ENCODE results near the gene TSPAN7.

The TSPAN7 gene

DNA sequence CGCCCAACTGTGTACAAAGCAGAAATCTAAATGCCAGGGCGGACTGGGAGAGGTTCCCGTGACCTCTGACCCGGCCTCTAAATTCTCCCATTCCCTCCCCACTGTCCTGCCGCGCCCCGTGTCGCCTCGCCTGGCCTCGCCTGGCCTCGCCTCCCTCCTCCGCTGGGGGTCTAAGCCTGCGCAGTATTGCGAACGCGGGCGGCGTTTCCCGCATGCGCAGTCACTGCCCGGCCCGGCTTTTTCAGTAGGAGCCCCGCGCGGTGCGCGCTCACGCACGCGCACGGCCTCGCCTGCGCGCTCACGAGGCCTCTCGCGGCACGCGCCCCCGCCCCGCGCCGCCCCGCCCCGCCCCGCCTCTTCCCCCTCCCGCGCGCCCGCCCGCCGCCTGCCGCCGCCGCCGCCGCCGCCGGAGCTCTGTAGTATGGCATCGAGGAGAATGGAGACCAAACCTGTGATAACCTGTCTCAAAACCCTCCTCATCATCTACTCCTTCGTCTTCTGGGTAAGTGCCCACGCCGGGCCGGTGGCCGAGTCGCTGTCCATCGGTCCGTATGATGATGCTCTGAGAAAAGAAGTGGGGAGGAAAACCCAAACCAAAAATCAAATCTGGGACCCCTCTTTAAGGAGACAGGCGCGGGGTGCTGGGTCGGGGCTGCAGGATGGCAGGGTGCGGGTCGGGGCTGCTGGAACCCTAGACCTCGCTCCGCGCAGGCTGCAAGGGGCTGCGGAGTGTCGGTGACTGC, at the start of gene TSPAN7:
Gene TSPAN7, plus strand, starts transcription at position 417 of the 743 bp plus-strand sequence. Its CDS starts 5 bp downstream, at position 422.
- no peak for DNase-seq

GRCh38 chrX:38513112-38513742, 48.1 kb upstream of the TSPAN7 start:
- DNase-seq: no peak

DNA sequence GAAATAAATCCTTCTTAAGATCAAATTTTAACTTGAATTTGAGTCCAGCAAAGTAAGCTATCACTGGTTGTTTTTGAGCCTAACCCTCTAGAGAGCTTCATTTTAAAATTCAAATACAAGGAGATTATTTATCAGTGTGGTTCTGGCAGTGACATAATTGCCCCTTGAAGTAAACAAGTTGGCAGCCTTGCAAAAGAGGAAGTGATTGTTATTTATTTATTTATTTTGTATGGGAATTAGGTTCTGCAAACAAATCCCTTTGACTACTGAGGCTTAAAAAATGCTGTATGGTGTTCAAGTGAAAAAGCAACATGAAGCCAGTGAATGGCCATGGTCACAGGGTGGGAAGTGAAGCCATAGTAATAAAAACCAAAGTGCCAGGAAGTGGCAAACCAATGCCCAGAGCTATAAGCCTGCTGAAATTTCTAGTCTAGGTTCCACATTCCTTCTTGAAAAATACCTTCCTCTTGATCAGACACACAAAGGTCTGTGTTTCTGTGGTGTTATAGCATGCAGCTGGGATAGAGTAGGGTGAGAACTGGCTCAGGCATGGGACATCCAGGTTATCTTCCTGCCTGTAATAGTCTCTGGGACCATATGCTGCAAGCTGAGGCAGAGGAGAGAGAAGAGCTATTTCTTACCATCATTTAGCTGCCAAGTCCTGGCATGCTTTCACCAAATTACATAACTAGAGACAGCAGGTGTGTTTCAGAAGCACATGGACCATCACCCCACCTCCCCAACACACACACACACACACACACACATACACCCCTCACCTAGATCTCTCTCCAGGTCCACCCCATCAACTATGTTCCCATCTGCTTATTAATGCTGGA, 47.1 kb upstream of the TSPAN7 start:
- DNase-seq: no peak

DNA sequence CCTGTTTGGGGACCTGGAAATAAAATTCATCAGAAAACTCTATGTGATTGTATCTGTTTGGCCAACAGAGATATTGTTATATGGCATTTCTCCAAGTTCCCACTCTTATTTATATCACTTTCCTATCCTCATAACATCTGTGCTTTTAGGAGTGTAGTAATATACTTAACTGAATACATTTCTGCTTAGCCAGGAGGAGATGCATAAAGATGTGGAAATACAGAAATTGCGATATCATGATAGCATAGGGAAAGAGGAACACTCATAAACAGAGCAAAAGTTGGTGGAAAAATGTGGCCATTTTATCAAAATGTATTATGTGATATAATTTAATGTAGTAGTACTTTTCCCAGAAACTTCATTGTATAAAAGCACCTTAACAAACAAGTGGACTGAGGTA, 46.1 kb upstream of the TSPAN7 start:
- DNase-seq: no peak

GRCh38 chrX:38516196-38516774, 45.1 kb upstream of the TSPAN7 start:
- no peak for DNase-seq

GRCh38 chrX:38519651-38520050, 41.7 kb upstream of the TSPAN7 start:
- DNase-seq: no peak

GRCh38 chrX:38538134-38538533, 23.2 kb upstream of the TSPAN7 start:
- DNase-seq: no peak

DNA sequence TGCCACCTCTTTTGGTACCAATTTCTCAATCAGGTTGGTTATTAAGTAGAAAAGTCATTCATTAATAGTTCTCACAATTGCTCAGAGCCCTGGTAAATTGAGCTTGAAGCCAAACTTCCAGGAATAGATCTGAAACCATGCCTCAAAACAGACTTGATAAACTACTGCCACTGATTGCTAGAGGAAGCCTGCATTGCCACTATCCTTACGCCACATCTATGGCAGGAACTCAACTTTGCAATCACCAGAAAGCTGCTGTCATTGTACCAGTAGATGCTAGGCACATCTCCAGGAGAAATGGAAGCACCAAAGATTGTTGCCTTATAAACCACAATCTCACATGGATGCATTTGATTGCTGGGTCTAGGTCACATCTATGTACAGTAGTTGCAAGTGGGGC, 21.6 kb upstream of the TSPAN7 start:
- DNase-seq: no peak

DNA sequence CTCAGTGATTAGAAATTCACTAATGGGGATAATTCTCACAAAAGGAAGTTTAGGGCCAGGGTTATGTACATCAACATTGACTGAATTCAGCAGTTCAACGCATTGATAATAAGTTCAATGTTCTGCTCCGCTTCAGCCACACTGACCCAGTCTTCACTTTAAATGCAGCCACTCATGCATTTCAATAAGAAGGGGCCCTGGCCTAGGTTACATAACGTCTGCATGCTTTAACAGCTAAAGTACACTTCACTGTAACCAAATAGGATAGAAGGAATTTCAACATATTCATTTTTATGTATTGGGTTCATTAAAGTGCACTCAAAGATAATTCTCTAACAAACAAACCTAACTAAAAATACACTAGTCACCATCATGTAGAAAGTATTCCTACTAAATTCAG, 12.8 kb upstream of the TSPAN7 start:
- DNase-seq: no peak

DNA sequence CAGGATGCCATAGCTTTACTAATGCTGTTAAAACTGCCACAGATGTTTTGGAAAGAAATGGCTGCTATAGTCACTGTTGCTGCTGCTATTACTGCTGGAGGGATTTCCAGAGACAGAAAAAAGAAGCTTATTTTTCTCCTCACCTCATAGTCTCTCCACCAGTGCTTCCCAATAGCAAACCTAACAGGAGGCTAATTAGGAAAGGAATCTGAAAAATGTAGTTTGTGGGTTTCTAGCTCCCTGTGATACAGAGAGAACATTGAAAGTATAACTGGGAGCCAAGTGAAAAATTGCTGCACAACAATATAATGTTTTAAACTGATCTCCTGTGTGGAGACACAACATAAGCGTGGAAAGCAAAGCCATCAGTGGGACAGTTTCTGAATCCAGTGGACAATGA, 8.6 kb upstream of the TSPAN7 start:
- no peak for DNase-seq

GRCh38 chrX:38558686-38559085, 2.7 kb upstream of the TSPAN7 start:
- DNase-seq: no peak

DNA sequence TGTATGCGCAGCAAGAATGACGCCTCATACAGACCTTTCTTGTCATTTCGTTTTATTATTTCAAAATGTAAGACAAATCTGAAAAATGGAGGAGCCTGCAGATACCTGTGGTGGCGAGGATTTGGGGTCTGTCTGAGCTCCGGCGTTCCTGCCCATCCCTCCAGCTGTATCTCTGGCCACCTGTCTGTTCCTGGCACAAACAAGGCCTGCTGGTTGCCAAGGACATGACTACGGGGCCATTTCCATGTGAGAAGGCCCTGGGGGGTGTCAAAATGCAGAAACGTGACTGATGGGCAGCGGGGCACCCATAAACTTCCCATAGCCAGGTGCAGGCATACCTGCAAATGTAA, 591 bp upstream of the TSPAN7 start:
- DNase-seq: no peak

- no peak for DNase-seq
Measured at GRCh38 chrX:38561951-38562719, 793 bp downstream of the TSPAN7 start.

DNA sequence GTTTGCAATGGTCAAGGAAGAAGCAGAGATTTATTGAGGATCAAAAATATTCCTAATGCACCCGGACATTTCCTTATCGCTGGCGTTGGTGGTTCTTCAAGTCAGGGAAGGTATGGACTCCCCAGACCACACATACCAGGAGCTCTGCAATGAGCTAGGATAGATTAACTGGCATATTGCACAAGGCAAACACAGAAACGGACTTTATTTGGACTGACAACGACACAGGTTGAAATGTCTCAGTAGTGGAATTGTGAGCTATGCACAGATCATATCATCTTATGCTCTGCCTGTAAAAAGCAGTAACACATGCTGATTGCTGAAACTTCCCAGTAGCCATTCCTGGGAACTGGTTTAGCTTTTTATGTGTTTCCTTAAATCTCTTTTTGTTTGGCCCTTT, 1.7 kb downstream of the TSPAN7 start:
- no peak for DNase-seq

- DNase-seq: no peak
Measured at GRCh38 chrX:38570396-38570795, 9.1 kb downstream of the TSPAN7 start.

DNA sequence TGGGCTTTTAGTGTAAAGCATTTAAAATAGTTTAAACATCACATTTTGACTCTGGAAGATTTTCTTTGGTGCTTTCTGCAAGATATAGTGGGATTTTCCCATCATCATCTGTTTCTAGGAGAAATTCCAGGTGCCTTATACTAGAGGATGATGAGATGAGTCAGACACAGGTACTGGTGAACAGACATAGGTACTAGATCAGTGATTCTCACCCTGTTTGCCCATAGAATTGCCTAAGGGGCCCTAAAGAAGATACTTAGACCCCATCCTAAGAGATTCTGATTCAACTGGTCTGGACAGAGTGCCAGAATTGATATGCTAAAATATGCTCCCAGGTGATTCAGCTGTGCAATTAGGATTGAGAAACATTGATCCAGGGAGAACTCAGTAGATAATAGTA, 9.7 kb downstream of the TSPAN7 start:
- no peak for DNase-seq

- no peak for DNase-seq
Measured at GRCh38 chrX:38574858-38575257, 13.5 kb downstream of the TSPAN7 start.

DNA sequence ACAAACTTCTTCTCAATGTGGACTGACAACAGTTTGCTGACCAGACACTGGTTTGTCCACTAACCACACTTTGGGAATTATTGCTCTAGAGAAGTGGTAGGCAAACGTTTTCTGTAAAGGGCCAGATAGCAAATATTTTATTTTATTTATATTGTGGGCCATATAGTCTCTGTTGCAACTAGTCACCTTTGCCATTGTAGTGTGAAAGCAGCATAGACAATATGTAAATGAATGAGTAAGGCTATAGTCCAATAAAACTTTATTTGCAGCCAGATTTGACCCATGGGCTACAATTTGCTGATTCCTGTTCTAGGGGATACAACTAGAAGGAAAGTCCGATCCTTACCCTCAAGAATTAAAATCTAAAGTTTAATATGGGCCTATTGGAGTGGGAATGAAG, 14.5 kb downstream of the TSPAN7 start:
- no peak for DNase-seq

DNA sequence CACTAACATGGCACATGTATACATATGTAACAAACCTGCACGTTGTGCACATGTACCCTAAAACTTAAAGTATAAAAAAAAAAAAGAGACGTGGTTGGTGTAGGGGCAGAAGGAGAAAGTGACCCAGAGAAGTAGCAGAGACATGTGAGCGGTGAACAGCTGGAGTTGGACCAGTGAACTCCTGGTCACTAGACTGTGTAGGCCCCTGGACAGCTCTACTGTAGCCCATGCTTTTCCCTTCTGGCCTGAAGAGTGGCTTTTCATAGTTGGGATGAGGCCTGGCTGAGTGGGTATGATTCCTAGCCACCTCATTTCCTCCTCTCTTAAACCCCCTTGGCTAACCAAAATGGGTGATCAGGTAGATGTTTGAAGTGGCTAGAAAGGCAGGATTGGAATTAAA, 16.4 kb downstream of the TSPAN7 start:
- no peak for DNase-seq

DNA sequence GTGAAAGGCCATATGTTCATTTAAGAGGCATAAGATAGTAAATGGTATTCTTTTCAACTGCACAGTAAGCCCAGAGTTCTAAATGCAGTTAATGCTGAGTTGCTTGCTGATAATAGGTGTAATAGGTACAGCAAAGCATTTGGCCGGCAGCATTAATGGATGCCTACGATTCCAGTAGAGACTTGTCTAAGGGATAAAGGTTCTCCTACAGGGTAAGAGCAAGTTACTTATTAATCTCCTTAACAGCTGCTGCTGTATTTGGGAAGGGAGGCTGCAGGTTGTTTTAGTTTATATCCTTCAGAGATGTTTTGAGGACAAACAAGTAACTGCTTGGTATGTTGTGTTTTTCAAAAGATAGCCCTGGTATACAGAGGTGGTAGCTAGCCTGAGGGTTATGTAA, 16.8 kb downstream of the TSPAN7 start:
- no peak for DNase-seq

DNA sequence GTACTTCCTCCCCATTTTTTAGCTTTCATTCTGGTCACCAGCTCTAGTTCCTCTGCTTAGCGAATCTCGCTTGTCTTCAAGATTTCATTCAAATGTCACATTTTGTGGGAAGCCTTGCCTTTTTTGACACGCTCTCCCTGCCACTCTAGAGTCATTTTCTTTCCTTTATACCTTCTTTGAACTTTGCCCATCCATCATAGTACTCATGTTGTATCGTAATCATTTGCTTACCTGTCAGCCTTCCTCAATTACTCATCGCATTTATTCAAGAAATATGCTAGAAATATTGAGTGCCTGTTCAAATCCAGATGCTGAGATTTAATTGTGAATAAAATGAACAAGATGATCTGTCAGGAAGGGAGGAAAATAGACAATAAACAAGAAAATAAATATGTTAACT, 21.8 kb downstream of the TSPAN7 start:
- DNase-seq: no peak

DNA sequence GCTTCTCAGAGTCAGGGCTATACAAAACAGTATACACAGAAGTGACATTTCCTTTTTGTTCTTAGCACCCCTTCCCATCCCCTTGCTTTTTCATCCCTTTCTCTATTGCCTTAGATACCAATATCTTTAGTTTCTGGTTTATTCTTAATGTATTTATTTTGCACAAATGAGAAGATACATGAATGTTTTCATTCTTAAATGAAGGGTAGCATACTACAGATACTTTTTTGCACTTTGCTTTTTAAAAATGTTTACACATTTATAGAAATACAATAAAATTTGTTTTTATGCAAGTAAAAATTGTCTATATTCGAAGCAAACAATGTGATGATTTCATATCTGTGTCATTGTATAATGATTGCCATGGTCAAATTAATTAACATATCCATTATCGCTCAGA, 33.1 kb downstream of the TSPAN7 start:
- no peak for DNase-seq

DNA sequence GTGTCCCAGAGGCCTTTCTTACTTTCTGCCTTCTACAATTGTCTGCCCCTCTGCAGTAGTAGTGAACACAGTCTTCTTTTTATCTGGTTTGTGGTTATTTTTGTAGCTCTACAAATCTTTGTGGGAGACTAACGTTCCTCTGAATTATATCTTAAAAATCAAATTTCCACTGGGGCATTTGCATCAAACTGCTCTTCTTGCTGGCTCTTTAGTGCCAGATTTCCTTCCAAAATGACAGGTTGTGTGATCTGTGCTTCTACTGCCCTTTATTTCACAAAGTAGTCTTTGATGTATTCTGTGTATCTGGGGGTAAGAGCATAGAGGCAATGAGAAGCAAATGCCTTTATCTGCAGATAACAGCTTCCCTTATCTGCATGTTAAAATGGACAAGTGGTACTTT, 34.5 kb downstream of the TSPAN7 start:
- no peak for DNase-seq

Data from HCEC 1CT (cell line).